RWPE1 (cell line): ENCODE data around the gene DSCAM.

Experiments used
- CTCF ChIA-PET: fragments of 350-600 bp; sonication (Branson Sonifier 250); formaldehyde crosslinking; extraction: SDS; loops from one replicate; lab custom pipeline; 2021; lab: Yijun Ruan, JAX
- POLR2A ChIA-PET: fragments of 400-600 bp; formaldehyde crosslinking; extraction: SDS; loops from one replicate; lab custom pipeline; 2020; ENCODE audit warnings: antibody characterized with exemption; ENCODE audit not compliant: low non-redundant PET; lab: Yijun Ruan, JAX
- DNase-seq: peaks from one replicate; pipeline ENCODE4 v3.0.0; 2012; ENCODE audit warnings: low spot score
- H3K27ac ChIP-seq: fragments of 450-650 bp; 2 replicates; pipeline ENCODE4 v1.5.1; 2017
- CTCF ChIP-seq: fragments of 450-650 bp; conservative IDR thresholded peaks from 2 replicates; pipeline ENCODE4 v1.5.1; 2017; ENCODE audit warnings: low read depth, mild to moderate bottlenecking

Gene DSCAM

GRCh38 chr21:40634141-40634540, 212.8 kb downstream of the DSCAM start:
- ChIA-PET CTCF (no interaction called here), POLR2A (no interaction called here)

GRCh38 chr21:40633048-40633447, 213.9 kb downstream of the DSCAM start:
- DNase-seq = no peak
- TF ChIP-seq CTCF = no peak
- no peak overlapping the region for H3K27ac ChIP-seq
- POLR2A ChIA-PET = no interaction called here
- CTCF ChIA-PET = no interaction called here

More at GRCh38 chr21:40634141-40634540, 212.8 kb downstream of the DSCAM start:
- no peak for TF ChIP-seq CTCF
- no peak overlapping the region for H3K27ac ChIP-seq
- no peak for DNase-seq

GRCh38 chr21:40631211-40631610, 215.7 kb downstream of the DSCAM start:
- H3K27ac ChIP-seq = no peak overlapping the region
- CTCF ChIA-PET = no interaction called here
- no peak for DNase-seq
- POLR2A ChIA-PET = no interaction called here
- no peak for TF ChIP-seq CTCF

GRCh38 chr21:40625991-40626390, 221.0 kb downstream of the DSCAM start:
- POLR2A ChIA-PET = no interaction called here
- no peak overlapping the region for H3K27ac ChIP-seq
- CTCF ChIA-PET = no interaction called here
- no peak for DNase-seq
- TF ChIP-seq CTCF = no peak

GRCh38 chr21:40623528-40623927, 223.4 kb downstream of the DSCAM start:
- ChIA-PET CTCF (interaction anchor here (0.6 kb wide), 1 partner anchor 750 kb away, joined by 3 read pairs; no protein-coding TSS in a partner anchor), POLR2A (no interaction called here)
- no peak overlapping the region for H3K27ac ChIP-seq
- TF ChIP-seq CTCF = no peak
- DNase-seq = no peak

GRCh38 chr21:40622531-40622930, 224.4 kb downstream of the DSCAM start:
- no peak for TF ChIP-seq CTCF
- ChIA-PET POLR2A (no interaction called here), CTCF (interaction anchor here (0.7 kb wide), 1 partner anchor 1965 kb away, joined by 3 read pairs; no protein-coding TSS in a partner anchor)
- no peak for DNase-seq
- no peak overlapping the region for H3K27ac ChIP-seq
